ENCODE results near the gene ALDOC. TPM values are rescaled to one million over a fixed set of nuclear protein-coding genes. Genes with fewer than 3 reads are reported as not detected.

ALDOC gene
- total RNA-seq, 1 experiment from 2014 or later = 17.7 TPM

GRCh38 chr17:28571361-28572122 is 5.2 kb downstream of the ALDOC start, which contains the start of gene PIGS:
Gene PIGS, minus strand, starts transcription at chr17:28571524. Its CDS starts 28 bp downstream, at chr17:28571496.
- Histone ChIP-seq H3K9me3 (no peaks in the 10 kb centered on the region), H3K27me3 (replicated peaks; ENCODE audit: control insufficient read depth, insufficient read depth, low read length) (no peaks in the 10 kb centered on the region), H3K4me3 (ENCODE audit: low read depth, low read length) (peak within 1 kb of the TSS; percentile 62), H3K4me1 (peaks cover 24% of the 10 kb centered on the region), H3K36me3 (ENCODE audit: control insufficient read depth, insufficient read depth, low read length) (no peaks in the 10 kb centered on the region)
- Mint-ChIP-seq H3K9me3 (ENCODE audit: unreplicated experiment) (no peaks in the 10 kb centered on the region), H3K4me3 (ENCODE audit: unreplicated experiment) (peak within 1 kb of the TSS; percentile 89), H3K4me1 (ENCODE audit: low read depth, unreplicated experiment) (peaks cover 20% of the 10 kb centered on the region), H3K36me3 (ENCODE audit: insufficient read depth, unreplicated experiment) (peaks cover 14% of the 10 kb centered on the region), H3K27me3 (ENCODE audit: insufficient read depth, unreplicated experiment) (no peaks in the 10 kb centered on the region), H3K27ac (ENCODE audit: unreplicated experiment) (peak within 1 kb of the TSS; percentile 85)
- ChIA-PET CTCF (interaction anchor here (0.7 to 2.0 kb wide), 8 partner anchors 19 to 236 kb away, joined by 3 to 6 read pairs (median 4); partner anchors contain the start of genes BLTP2, IFT20, RPL23A and TNFAIP1), POLR2A (interaction anchor here (0.6 to 2.2 kb wide), 10 partner anchors 21 to 205 kb away, joined by 3 to 8 read pairs (median 4); partner anchors contain the start of genes BLTP2, RPL23A, SDF2 and SUPT6H)
- intact Hi-C loops (cut with micrococcal nuclease; ENCODE audit: unreplicated experiment) = loop anchor here (10.0 kb wide), 1 partner anchor 237 kb away; the partner anchor contains the start of genes IFT20 and TNFAIP1
- no peak for TF ChIP-seq CTCF (IDR thresholded peaks at IDR 0.05; ENCODE audit: insufficient read depth in 1 of 2, low read depth in 1 of 2, low read length in 1 of 2, severe bottlenecking in 1 of 2, unreplicated experiment in 1 of 2)
- peak; percentile 97 for DNase-seq
- BruUV-seq (replicated peaks) = TSS peak; percentile 88

- peaks cover 13% of the 10 kb centered on the region for H3K4me1 Mint-ChIP-seq (ENCODE audit: low read depth, unreplicated experiment)
- ChIA-PET POLR2A (interaction anchor here (0.6 to 2.2 kb wide), 10 partner anchors 20 to 205 kb away, joined by 3 to 8 read pairs (median 4); partner anchors contain the start of genes BLTP2, RPL23A, SDF2 and SUPT6H), CTCF (interaction anchor here (0.9 to 2.0 kb wide), 7 partner anchors 19 to 235 kb away, joined by 3 to 6 read pairs (median 4); partner anchors contain the start of genes BLTP2, IFT20, TNFAIP1 and VTN)
- BruUV-seq (replicated peaks) = no TSS peak
- peaks cover 21% of the 10 kb centered on the region for H3K4me1 ChIP-seq
- H3K4me3 ChIP-seq (ENCODE audit: low read depth, low read length) = peak overlapping the region; percentile 62
- H3K36me3 ChIP-seq (ENCODE audit: control insufficient read depth, insufficient read depth, low read length) = no peaks in the 10 kb centered on the region; the same call in 1 of the 2 replicates
- no peaks in the 10 kb centered on the region for H3K27me3 ChIP-seq (replicated peaks; ENCODE audit: control insufficient read depth, insufficient read depth, low read length)
- H3K9me3 ChIP-seq = no peaks in the 10 kb centered on the region
- intact Hi-C loops (cut with micrococcal nuclease; ENCODE audit: unreplicated experiment) = loop anchor here (10.0 kb wide), 1 partner anchor 236 kb away; the partner anchor contains the start of genes IFT20 and TNFAIP1
- no peaks in the 10 kb centered on the region for H3K9me3 Mint-ChIP-seq (ENCODE audit: unreplicated experiment)
- no peak for TF ChIP-seq CTCF (IDR thresholded peaks at IDR 0.05; ENCODE audit: insufficient read depth in 1 of 2, low read depth in 1 of 2, low read length in 1 of 2, severe bottlenecking in 1 of 2, unreplicated experiment in 1 of 2)
- peaks cover 14% of the 10 kb centered on the region for H3K36me3 Mint-ChIP-seq (ENCODE audit: insufficient read depth, unreplicated experiment)
- H3K27me3 Mint-ChIP-seq (ENCODE audit: insufficient read depth, unreplicated experiment) = no peaks in the 10 kb centered on the region
- DNase-seq = peak; percentile 64 to 67
- peak overlapping the region; percentile 89 for H3K4me3 Mint-ChIP-seq (ENCODE audit: unreplicated experiment)
- peak overlapping the region; percentile 85 for H3K27ac Mint-ChIP-seq (ENCODE audit: unreplicated experiment)
Measured at GRCh38 chr17:28570716-28571360, 5.9 kb downstream of the ALDOC start.

- ChIA-PET POLR2A (no interaction called here), CTCF (no interaction called here)
- H3K4me1 Mint-ChIP-seq (ENCODE audit: low read depth, unreplicated experiment) = peaks cover 12% of the 10 kb centered on the region
- Histone ChIP-seq H3K4me1 (peaks cover 21% of the 10 kb centered on the region), H3K36me3 (ENCODE audit: control insufficient read depth, insufficient read depth, low read length) (no peaks in the 10 kb centered on the region; the same call in 1 of the 2 replicates), H3K9me3 (no peaks in the 10 kb centered on the region), H3K27me3 (replicated peaks; ENCODE audit: control insufficient read depth, insufficient read depth, low read length) (no peaks in the 10 kb centered on the region), H3K4me3 (ENCODE audit: low read depth, low read length) (no peak overlapping the region)
- no peaks in the 10 kb centered on the region for H3K27me3 Mint-ChIP-seq (ENCODE audit: insufficient read depth, unreplicated experiment)
- no peaks in the 10 kb centered on the region for H3K9me3 Mint-ChIP-seq (ENCODE audit: unreplicated experiment)
- DNase-seq = no peak
- no peak for TF ChIP-seq CTCF (IDR thresholded peaks at IDR 0.05; ENCODE audit: insufficient read depth in 1 of 2, low read depth in 1 of 2, low read length in 1 of 2, severe bottlenecking in 1 of 2, unreplicated experiment in 1 of 2)
- H3K36me3 Mint-ChIP-seq (ENCODE audit: insufficient read depth, unreplicated experiment) = peaks cover 14% of the 10 kb centered on the region
- intact Hi-C loops (cut with micrococcal nuclease; ENCODE audit: unreplicated experiment) = no loop called here
- BruUV-seq (replicated peaks) = TSS peak; percentile 45
- no peak overlapping the region for H3K27ac Mint-ChIP-seq (ENCODE audit: unreplicated experiment)
- no peak overlapping the region for H3K4me3 Mint-ChIP-seq (ENCODE audit: unreplicated experiment)
Measured at GRCh38 chr17:28569446-28569845, 7.2 kb downstream of the ALDOC start.

Measured in Caco-2 (cell line).